ENCODE data around the gene CYP2F1. TPM values are rescaled to one million over a fixed set of nuclear protein-coding genes. Genes with fewer than 3 reads are reported as not detected.
"Not testable (repeated sequence)": the region's sequence is repeated elsewhere in the genome, so short reads cannot be mapped to it uniquely, and the experiment has no call there.

The CYP2F1 gene
- polyA plus RNA-seq, 1 experiment = not detected

- DNase-seq (ENCODE audit: low read depth, low spot score) = no peak
- POLR2A ChIA-PET = no interaction called here
- Histone ChIP-seq H3K27me3 (ENCODE audit: control insufficient read depth, insufficient read depth, low read length) (no peaks in the 10 kb centered on the region), H3K4me3 (ENCODE audit: low read depth, low read length) (no peak overlapping the region), H3K9me3 (ENCODE audit: control insufficient read depth, insufficient read depth, low read length) (no peaks in the 10 kb centered on the region), H3K27ac (ENCODE audit: low read depth, low read length) (no peak overlapping the region)
- CTCF ChIA-PET = no interaction called here
- no peak for TF ChIP-seq CTCF (IDR thresholded peaks at IDR 0.05; ENCODE audit: low read depth, low read length)
Measured at GRCh38 chr19:41097302-41097701, 16.9 kb upstream of the CYP2F1 start.

GRCh38 chr19:41098762-41099161 is 15.5 kb upstream of the CYP2F1 start:
- Histone ChIP-seq H3K9me3 (ENCODE audit: control insufficient read depth, insufficient read depth, low read length) (peaks cover 3% of the 10 kb centered on the region; the same call in 1 of the 2 replicates), H3K4me3 (ENCODE audit: low read depth, low read length) (no peak overlapping the region), H3K27ac (ENCODE audit: low read depth, low read length) (no peak overlapping the region), H3K27me3 (ENCODE audit: control insufficient read depth, insufficient read depth, low read length) (no peaks in the 10 kb centered on the region)
- ChIA-PET POLR2A (no interaction called here), CTCF (no interaction called here)
- no peak for TF ChIP-seq CTCF (IDR thresholded peaks at IDR 0.05; ENCODE audit: low read depth, low read length)
- no peak for DNase-seq (ENCODE audit: low read depth, low spot score)

GRCh38 chr19:41102210-41102609 is 12.0 kb upstream of the CYP2F1 start:
- POLR2A ChIA-PET; DNase-seq (ENCODE audit: low read depth, low spot score); H3K27me3 ChIP-seq (ENCODE audit: control insufficient read depth, insufficient read depth, low read length); H3K27ac ChIP-seq (ENCODE audit: low read depth, low read length); CTCF ChIA-PET; H3K4me3 ChIP-seq (ENCODE audit: low read depth, low read length); H3K9me3 ChIP-seq (ENCODE audit: control insufficient read depth, insufficient read depth, low read length): not testable (repeated sequence)

GRCh38 chr19:41106177-41106576 is 8.1 kb upstream of the CYP2F1 start:
- CTCF ChIA-PET = no interaction called here
- POLR2A ChIA-PET = no interaction called here
- DNase-seq (ENCODE audit: low read depth, low spot score) = no peak
- no peak for TF ChIP-seq CTCF (IDR thresholded peaks at IDR 0.05; ENCODE audit: low read depth, low read length)
- H3K27me3 ChIP-seq (ENCODE audit: control insufficient read depth, insufficient read depth, low read length) = no peaks in the 10 kb centered on the region
- H3K27ac ChIP-seq (ENCODE audit: low read depth, low read length) = no peak overlapping the region
- H3K4me3 ChIP-seq (ENCODE audit: low read depth, low read length) = no peak overlapping the region
- H3K9me3 ChIP-seq (ENCODE audit: control insufficient read depth, insufficient read depth, low read length) = peaks cover 3% of the 10 kb centered on the region; the same call in 1 of the 2 replicates

GRCh38 chr19:41111296-41111695 is 2.9 kb upstream of the CYP2F1 start:
- Histone ChIP-seq H3K9me3 (ENCODE audit: control insufficient read depth, insufficient read depth, low read length) (no peaks in the 10 kb centered on the region; the same call in 1 of the 2 replicates), H3K27me3 (ENCODE audit: control insufficient read depth, insufficient read depth, low read length) (peaks cover 6% of the 10 kb centered on the region), H3K27ac (ENCODE audit: low read depth, low read length) (no peak overlapping the region), H3K4me3 (ENCODE audit: low read depth, low read length) (no peak overlapping the region)
- ChIA-PET CTCF (no interaction called here), POLR2A (no interaction called here)
- no peak for DNase-seq (ENCODE audit: low read depth, low spot score)
- no peak for TF ChIP-seq CTCF (IDR thresholded peaks at IDR 0.05; ENCODE audit: low read depth, low read length)

GRCh38 chr19:41111750-41112295 is 2.4 kb upstream of the CYP2F1 start:
- no peak for TF ChIP-seq CTCF (IDR thresholded peaks at IDR 0.05; ENCODE audit: low read depth, low read length)
- CTCF ChIA-PET = no interaction called here
- peaks cover 6% of the 10 kb centered on the region for H3K27me3 ChIP-seq (ENCODE audit: control insufficient read depth, insufficient read depth, low read length)

More at GRCh38 chr19:41111750-41112295, 2.4 kb upstream of the CYP2F1 start:
- POLR2A ChIA-PET = no interaction called here
- no peak for DNase-seq (ENCODE audit: low read depth, low spot score)
- H3K4me3 ChIP-seq (ENCODE audit: low read depth, low read length) = no peak overlapping the region
- no peaks in the 10 kb centered on the region; the same call in 1 of the 2 replicates for H3K9me3 ChIP-seq (ENCODE audit: control insufficient read depth, insufficient read depth, low read length)
- no peak overlapping the region for H3K27ac ChIP-seq (ENCODE audit: low read depth, low read length)
